Suprapubic skin (tissue), 4 donors: Measurements from ENCODE around the gene AP4B1.

Experiments used
- EP300 ChIP-seq: sonication (generic); formaldehyde crosslinking; IDR thresholded peaks from one replicate; pipeline ENCODE4 v1.6.1; 2017; ENCODE audit warnings: antibody characterized with exemption
- POLR2A ChIP-seq, 2 donors: fragments of 450-650 bp; IDR thresholded peaks; one replicate each; pipeline ENCODE4 v1.6.1; 2017; ENCODE audit warnings: antibody characterized with exemption in 2 of 2, mild to moderate bottlenecking in 2 of 2, moderate library complexity in 2 of 2
- POLR2AphosphoS5 ChIP-seq, 3 donors: sonication (generic); formaldehyde crosslinking; IDR thresholded peaks; one replicate each; pipeline ENCODE4 v1.6.1; 2017; ENCODE audit warnings: antibody characterized with exemption in 3 of 3
- TF ChIP-seq, protein P1 (sequence below), 2 donors: fragments of 200-600 bp in 1 of 2; fragments of 450-650 bp in 1 of 2; sonication (generic) in 1 of 2; IDR thresholded peaks; one replicate each; pipeline ENCODE4 v1.5.1; 2016 to 2019; ENCODE audit warnings: antibody characterized with exemption in 2 of 2, mild to moderate bottlenecking in 1 of 2, moderate library complexity in 1 of 2

DNA sequence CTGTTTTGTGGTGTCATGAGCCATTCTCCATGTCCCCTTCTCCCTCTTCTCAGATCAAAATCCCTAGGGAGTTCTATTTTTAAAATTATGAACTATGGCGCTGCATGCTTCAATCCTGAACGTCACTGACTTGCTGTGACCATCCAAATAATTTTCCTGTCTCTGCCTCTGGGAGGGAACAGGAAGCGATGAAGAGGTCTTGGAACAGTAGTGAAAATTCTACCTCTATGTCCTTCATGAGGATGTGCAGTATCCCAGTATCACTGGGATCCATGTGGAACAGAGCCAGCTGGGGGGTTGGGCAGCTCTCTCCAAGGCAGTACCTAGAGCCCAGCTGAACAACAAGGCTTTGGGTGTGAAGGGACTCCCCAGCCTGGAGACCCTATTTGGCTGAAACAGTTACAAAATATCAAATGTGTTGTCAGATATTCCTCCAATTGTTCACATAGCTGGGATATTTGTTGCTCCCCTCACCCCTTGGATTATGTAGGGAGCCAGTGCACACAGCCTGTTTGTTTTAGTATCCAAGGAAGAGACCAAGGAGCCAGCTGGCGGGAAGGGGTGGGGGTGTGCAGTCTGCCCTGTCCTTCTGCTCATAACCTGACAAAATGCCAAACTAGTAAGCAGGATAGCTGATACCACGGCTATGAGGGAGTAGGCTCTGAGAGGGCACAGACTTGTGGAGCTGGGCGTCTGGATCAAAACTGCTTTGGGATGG lies 8.2 kb upstream of the AP4B1 start:
- TF ChIP-seq POLR2A (IDR thresholded peaks at IDR 0.05), result no peak
- TF ChIP-seq, protein P1, sequence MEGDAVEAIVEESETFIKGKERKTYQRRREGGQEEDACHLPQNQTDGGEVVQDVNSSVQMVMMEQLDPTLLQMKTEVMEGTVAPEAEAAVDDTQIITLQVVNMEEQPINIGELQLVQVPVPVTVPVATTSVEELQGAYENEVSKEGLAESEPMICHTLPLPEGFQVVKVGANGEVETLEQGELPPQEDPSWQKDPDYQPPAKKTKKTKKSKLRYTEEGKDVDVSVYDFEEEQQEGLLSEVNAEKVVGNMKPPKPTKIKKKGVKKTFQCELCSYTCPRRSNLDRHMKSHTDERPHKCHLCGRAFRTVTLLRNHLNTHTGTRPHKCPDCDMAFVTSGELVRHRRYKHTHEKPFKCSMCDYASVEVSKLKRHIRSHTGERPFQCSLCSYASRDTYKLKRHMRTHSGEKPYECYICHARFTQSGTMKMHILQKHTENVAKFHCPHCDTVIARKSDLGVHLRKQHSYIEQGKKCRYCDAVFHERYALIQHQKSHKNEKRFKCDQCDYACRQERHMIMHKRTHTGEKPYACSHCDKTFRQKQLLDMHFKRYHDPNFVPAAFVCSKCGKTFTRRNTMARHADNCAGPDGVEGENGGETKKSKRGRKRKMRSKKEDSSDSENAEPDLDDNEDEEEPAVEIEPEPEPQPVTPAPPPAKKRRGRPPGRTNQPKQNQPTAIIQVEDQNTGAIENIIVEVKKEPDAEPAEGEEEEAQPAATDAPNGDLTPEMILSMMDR (IDR thresholded peaks at IDR 0.05), result no peak
- TF ChIP-seq EP300, result no peak
- TF ChIP-seq POLR2AphosphoS5 (IDR thresholded peaks at IDR 0.05), result no peak
